PC-3 (cell line): ENCODE measurements around the gene CCDC192. TPM values are rescaled to one million over a fixed set of nuclear protein-coding genes. Genes with fewer than 3 reads are reported as not detected.

Experiments used
- ATAC-seq: fragments of 200-7000 bp; cut with Tn5 transposase; 2 replicates; pipeline ENCODE4 v1.9.1; 2020; ENCODE audit warnings: mild to moderate bottlenecking, moderate library complexity
- BruUV-seq: library from RNA; stranded (reverse); fragments of 400-500 nt; replicated peaks from 2 replicates; lab custom pipeline; 2021; lab: Mats Ljungman, UMichigan
- CTCF ChIA-PET: fragments of 300-600 bp; sonication (Branson Sonifier 250); formaldehyde crosslinking; loops from one replicate; lab custom pipeline; 2022; ENCODE audit warnings: antibody characterized with exemption; lab: Charles Lee
- POLR2A ChIA-PET: fragments of 300-600 bp; sonication (Branson Sonifier 250); formaldehyde crosslinking; loops from one replicate; lab custom pipeline; 2022; ENCODE audit warnings: antibody characterized with exemption; ENCODE audit not compliant: unreplicated experiment; lab: Charles Lee
- DNase-seq: peaks from one replicate; pipeline ENCODE4 v3.0.0-alpha.2; 2015
- H2AFZ ChIP-seq: fragments of 300-600 bp; sonication (generic); 2 replicates; pipeline ENCODE4 v1.6.0; 2016; ENCODE audit warnings: antibody characterized with exemption, low read length
- H3F3A ChIP-seq: fragments of 300-600 bp; sonication (generic); one replicate; pipeline ENCODE4 v1.6.0; 2017; ENCODE audit warnings: antibody characterized with exemption, low read length, control low read depth, mild to moderate bottlenecking; ENCODE audit not compliant: unreplicated experiment
- H3K27ac ChIP-seq: fragments of 300-600 bp; sonication (generic); 2 replicates; pipeline ENCODE4 v1.5.1; 2016; ENCODE audit warnings: mild to moderate bottlenecking, low read length
- H3K27me3 ChIP-seq: fragments of 300-600 bp; sonication (generic); 2 replicates; pipeline ENCODE4 v1.6.1; 2016; ENCODE audit warnings: low read length, mixed read lengths
- H3K36me3 ChIP-seq: fragments of 300-600 bp; sonication (generic); 2 replicates; pipeline ENCODE4 v1.6.1; 2016; ENCODE audit warnings: low read depth, mixed run types, low read length, mixed read lengths
- H3K4me1 ChIP-seq: fragments of 300-600 bp; sonication (generic); 2 replicates; pipeline ENCODE4 v1.5.1; 2016; ENCODE audit warnings: low read length; ENCODE audit not compliant: insufficient read depth
- H3K4me2 ChIP-seq: fragments of 300-600 bp; sonication (generic); 2 replicates; pipeline ENCODE4 v1.6.0; 2016; ENCODE audit warnings: low read length
- H3K4me3 ChIP-seq: fragments of 300-600 bp; sonication (generic); 2 replicates; pipeline ENCODE4 v1.5.1; 2016; ENCODE audit warnings: mild to moderate bottlenecking, low read length, mixed read lengths
- H3K79me2 ChIP-seq: fragments of 300-600 bp; sonication (generic); 2 replicates; pipeline ENCODE4 v1.6.1; 2017; ENCODE audit warnings: low read length, mixed read lengths
- H3K9ac ChIP-seq: fragments of 300-600 bp; sonication (generic); 2 replicates; pipeline ENCODE4 v1.6.0; 2016; ENCODE audit warnings: mild to moderate bottlenecking, low read length
- H3K9me2 ChIP-seq: fragments of 300-600 bp; sonication (generic); replicated peaks from 2 replicates; pipeline ENCODE4 v1.6.1; 2016; ENCODE audit warnings: mixed run types, low read length, mixed read lengths
- H3K9me3 ChIP-seq: fragments of 300-600 bp; sonication (generic); 2 replicates; pipeline ENCODE4 v1.6.1; 2016; ENCODE audit warnings: low read length, mixed read lengths
- H4K20me1 ChIP-seq: fragments of 300-600 bp; sonication (generic); 2 replicates; pipeline ENCODE4 v1.6.1; 2016; ENCODE audit warnings: low read length, mixed read lengths
- CTCF ChIP-seq: fragments of 300-600 bp; sonication (generic); conservative IDR thresholded peaks from 2 replicates; pipeline ENCODE4 v1.5.1; 2017; ENCODE audit warnings: antibody characterized with exemption, low read depth, mild to moderate bottlenecking, low read length
- EZH2 ChIP-seq: fragments of 300-600 bp; sonication (generic); IDR thresholded peaks from one replicate; pipeline ENCODE4 v1.6.1; 2017; ENCODE audit warnings: antibody characterized with exemption, mild to moderate bottlenecking, low read length; ENCODE audit not compliant: unreplicated experiment
- EZH2phosphoT487 ChIP-seq: fragments of 300-600 bp; sonication (generic); IDR thresholded peaks from 2 replicates; pipeline ENCODE4 v1.6.1; 2018; ENCODE audit warnings: mild to moderate bottlenecking, antibody characterized with exemption, low read length, borderline replicate concordance
- intact Hi-C: fragments of 100-400 bp; cut with micrococcal nuclease; formaldehyde crosslinking; loops from 2 replicates; pipeline ENCODE4 v1.9.0; 2023
- total RNA-seq: library from RNA; depleted of rRNA; stranded (reverse); fragments of >200 nt; gene quantifications from 2 replicates; pipeline ENCODE4 v1.2.3, GENCODE V29; 2014

The CCDC192 gene
- total RNA-seq, 1 experiment from 2014 or later, result not detected

GRCh38 chr5:127919818-127920217 lies 216.6 kb downstream of the CCDC192 start:
- no TSS peak for BruUV-seq
- intact Hi-C loops, result no loop called here
- CTCF ChIA-PET, result no interaction called here

GRCh38 chr5:127920936-127921335 lies 217.7 kb downstream of the CCDC192 start:
- Histone ChIP-seq H3K4me1 (0 out of 2 replicates have a peak, but pooled peaks cover 17% of the 10 kb centered on the region), H3K4me3 (no peak overlapping the region), H2AFZ (no peak overlapping the region), H4K20me1 (no peaks in the 10 kb centered on the region), H3K9ac (no peak overlapping the region), H3F3A (no peaks in the 10 kb centered on the region), H3K4me2 (no peak overlapping the region), H3K27ac (no peak overlapping the region), H3K9me3 (no peaks in the 10 kb centered on the region), H3K27me3 (no peaks in the 10 kb centered on the region), H3K79me2 (no peaks in the 10 kb centered on the region), H3K9me2 (no peaks in the 10 kb centered on the region), H3K36me3 (no peaks in the 10 kb centered on the region)
- no peak for DNase-seq
- no TSS peak for BruUV-seq
- intact Hi-C loops, result no loop called here
- ATAC-seq, result no peak
- no peak for TF ChIP-seq CTCF
- TF ChIP-seq EZH2phosphoT487, result no peak
- no peak for TF ChIP-seq EZH2
- CTCF ChIA-PET, result no interaction called here
- POLR2A ChIA-PET, result no interaction called here

More at GRCh38 chr5:127919818-127920217, 216.6 kb downstream of the CCDC192 start:
- Histone ChIP-seq H3K27ac (no peak overlapping the region), H3K36me3 (no peaks in the 10 kb centered on the region), H3K9me3 (no peaks in the 10 kb centered on the region), H2AFZ (no peak overlapping the region), H3K4me1 (0 out of 2 replicates have a peak, but pooled peaks cover 10% of the 10 kb centered on the region), H3K79me2 (no peaks in the 10 kb centered on the region), H3K4me3 (no peak overlapping the region), H3K9ac (no peak overlapping the region), H3F3A (no peaks in the 10 kb centered on the region), H3K27me3 (no peaks in the 10 kb centered on the region), H3K9me2 (no peaks in the 10 kb centered on the region), H3K4me2 (no peak overlapping the region), H4K20me1 (no peaks in the 10 kb centered on the region)
- no peak for TF ChIP-seq EZH2
- no peak for TF ChIP-seq CTCF
- no peak for TF ChIP-seq EZH2phosphoT487
- no peak for ATAC-seq
- POLR2A ChIA-PET, result no interaction called here
- DNase-seq, result no peak

- ChIA-PET POLR2A (interaction anchor here (0.7 kb wide), 1 partner anchor 19 kb away, joined by 4 read pairs; no protein-coding TSS in a partner anchor), CTCF (no interaction called here)
- DNase-seq (no peak), ATAC-seq (no peak; the same call in 1 of the 2 replicates)
- intact Hi-C loops, result no loop called here
- Histone ChIP-seq H3K9ac (no peak overlapping the region), H3K9me2 (no peaks in the 10 kb centered on the region), H3K4me3 (no peak overlapping the region), H3K4me2 (no peak overlapping the region), H3K27me3 (no peaks in the 10 kb centered on the region), H3K9me3 (no peaks in the 10 kb centered on the region), H2AFZ (no peak overlapping the region), H3K36me3 (no peaks in the 10 kb centered on the region), H3K27ac (no peak overlapping the region), H3K4me1 (peaks cover 22% of the 10 kb centered on the region; the same call in 1 of the 2 replicates), H3K79me2 (no peaks in the 10 kb centered on the region), H3F3A (no peaks in the 10 kb centered on the region), H4K20me1 (no peaks in the 10 kb centered on the region)
- BruUV-seq, result no TSS peak
- TF ChIP-seq EZH2, result no peak
- no peak for TF ChIP-seq EZH2phosphoT487
- no peak for TF ChIP-seq CTCF
These were observed 219.4 kb downstream of the CCDC192 start for GRCh38 chr5:127922603-127923002.
